Fibroblast of lung (primary cell): ENCODE data around the gene TRIP6. TPM values are rescaled to one million over a fixed set of nuclear protein-coding genes. Genes with fewer than 3 reads are reported as not detected.

Experiments used
- DNase-seq, 2 donors: peaks; one replicate each; pipeline versions ENCODE4 v3.0.0 to v3.0.0-alpha.2; 2010; ENCODE audit warnings: low read depth in 2 of 2
- H2AFZ ChIP-seq: 2 replicates; pipeline ENCODE4 v1.5.1; 2012; ENCODE audit warnings: low read length, control low read depth, inconsistent platforms
- H3K27ac ChIP-seq: 2 replicates; pipeline ENCODE4 v1.5.1; 2011; ENCODE audit warnings: low read length, control low read depth; ENCODE audit not compliant: insufficient read depth
- H3K27me3 ChIP-seq: 2 replicates; pipeline ENCODE4 v1.5.1; 2011; ENCODE audit warnings: mild to moderate bottlenecking, low read length; ENCODE audit not compliant: control insufficient read depth, insufficient read depth
- H3K36me3 ChIP-seq: 2 replicates; pipeline ENCODE4 v1.5.1; 2011; ENCODE audit warnings: low read length; ENCODE audit not compliant: control insufficient read depth, insufficient read depth
- H3K4me1 ChIP-seq: 2 replicates; pipeline ENCODE4 v1.5.1; 2011; ENCODE audit warnings: low read length; ENCODE audit not compliant: control insufficient read depth, insufficient read depth; ENCODE audit errors: extremely low read depth
- H3K4me2 ChIP-seq: 2 replicates; pipeline ENCODE4 v1.5.1; 2011; ENCODE audit warnings: low read length, control low read depth; ENCODE audit not compliant: insufficient read depth; ENCODE audit errors: extremely low read depth
- H3K4me3 ChIP-seq, 4 experiments: fragments of 200-600 bp in 1 of 4; sonication (generic) in 1 of 4; replicated peaks in 1 of 4; 2 replicates each; pipeline ENCODE4 v1.5.1; 2011 to 2016; ENCODE audit warnings: low read length in 4 of 4, low read depth in 3 of 4, mild to moderate bottlenecking in 3 of 4, control low read depth in 2 of 4, inconsistent platforms in 1 of 4, mixed read lengths in 1 of 4; ENCODE audit not compliant: insufficient read depth in 1 of 4; ENCODE audit errors: control extremely low read depth in 1 of 4
- H3K79me2 ChIP-seq: 2 replicates; pipeline ENCODE4 v1.5.1; 2012; ENCODE audit warnings: mild to moderate bottlenecking, low read length, inconsistent platforms; ENCODE audit not compliant: control insufficient read depth, insufficient read depth
- H3K9ac ChIP-seq: 2 replicates; pipeline ENCODE4 v1.5.1; 2011; ENCODE audit warnings: mild to moderate bottlenecking, low read length, control low read depth; ENCODE audit not compliant: insufficient read depth
- H3K9me3 ChIP-seq: 2 replicates; pipeline ENCODE4 v1.5.1; 2012; ENCODE audit warnings: low read depth, low read length; ENCODE audit not compliant: control insufficient read depth, insufficient read depth
- H4K20me1 ChIP-seq: 2 replicates; pipeline ENCODE4 v1.5.1; 2011; ENCODE audit warnings: low read length; ENCODE audit not compliant: control insufficient read depth, insufficient read depth; ENCODE audit errors: extremely low read depth
- CTCF ChIP-seq, 2 donors: IDR thresholded peaks in 1 of 2; conservative IDR thresholded peaks in 1 of 2; 1 replicate in 1 of 2; 2 replicates in 1 of 2; pipeline ENCODE4 v1.5.1; 2011 to 2012; ENCODE audit warnings: low read length in 2 of 2, control low read depth in 1 of 2, inconsistent platforms in 1 of 2, low read depth in 1 of 2, mild to moderate bottlenecking in 1 of 2
- EZH2 ChIP-seq: IDR thresholded peaks from 2 replicates; pipeline ENCODE4 v1.5.1; 2012; ENCODE audit warnings: low read length, control low read depth, mild to moderate bottlenecking; ENCODE audit errors: missing control alignments
- polyA plus RNA-seq, 2 donors: library from polyadenylated mRNA; depleted of rRNA in 1 of 2; stranded (reverse) in 1 of 2; unstranded in 1 of 2; fragments of >200 nt; gene quantifications; 2 replicates each; pipeline ENCODE4 v1.2.1, GENCODE V29; 2011 to 2012; ENCODE audit warnings: missing spikeins in 1 of 2
- total RNA-seq: library from RNA; depleted of rRNA; stranded (reverse); fragments of >200 nt; gene quantifications from 2 replicates; pipeline ENCODE4 v1.2.1, GENCODE V29; 2014

TRIP6 gene
- total and polyA plus RNA-seq, 2 donors (not counting 1 experiment from before 2014, with no cell fraction given): 76.2 to 96.1 TPM

- Histone ChIP-seq H3K79me2 (peaks cover 27% of the 10 kb centered on the region), H3K27me3 (no peaks in the 10 kb centered on the region), H3K4me1 (peaks cover 3% of the 10 kb centered on the region), H3K9me3 (no peaks in the 10 kb centered on the region), H3K9ac (no peak overlapping the region), H3K36me3 (peaks cover 24% of the 10 kb centered on the region), H2AFZ (no peak overlapping the region), H3K4me3 (no peak overlapping the region), H4K20me1 (no peaks in the 10 kb centered on the region), H3K27ac (no peak overlapping the region), H3K4me2 (no peak overlapping the region)
- no peak for DNase-seq
- TF ChIP-seq CTCF (conservative IDR thresholded peaks at IDR 0.05 in 1 of 2, IDR thresholded peaks at IDR 0.05 in 1 of 2; ENCODE audit: low read depth in 1 of 2, low read length in 2 of 2) (no peak), EZH2 (no peak)
These were observed 43.7 kb upstream of the TRIP6 start for GRCh38 chr7:100823534-100823933.

- Histone ChIP-seq H3K27me3 (no peaks in the 10 kb centered on the region), H3K27ac (no peak overlapping the region), H3K79me2 (peaks cover 27% of the 10 kb centered on the region), H3K4me2 (peak overlapping the region; percentile 60), H2AFZ (no peak overlapping the region), H3K36me3 (peaks cover 21% of the 10 kb centered on the region), H4K20me1 (no peaks in the 10 kb centered on the region), H3K9ac (no peak overlapping the region), H3K4me1 (peaks cover 3% of the 10 kb centered on the region), H3K4me3 (peak overlapping the region; percentile 87 to 88 (median 88)), H3K9me3 (no peaks in the 10 kb centered on the region)
- DNase-seq: no peak
- no peak for TF ChIP-seq EZH2
- no peak for TF ChIP-seq CTCF (conservative IDR thresholded peaks at IDR 0.05 in 1 of 2, IDR thresholded peaks at IDR 0.05 in 1 of 2; ENCODE audit: low read depth in 1 of 2, low read length in 2 of 2)
These were observed 42.5 kb upstream of the TRIP6 start for GRCh38 chr7:100824499-100825214.

- TF ChIP-seq CTCF (conservative IDR thresholded peaks at IDR 0.05 in 1 of 2, IDR thresholded peaks at IDR 0.05 in 1 of 2; ENCODE audit: low read depth in 1 of 2, low read length in 2 of 2) (no peak), EZH2 (no peak)
- no peaks in the 10 kb centered on the region for H4K20me1 ChIP-seq
- H2AFZ ChIP-seq: peak overlapping the region; percentile 10
- no peaks in the 10 kb centered on the region for H3K9me3 ChIP-seq
- peak overlapping the region; percentile 8 for H3K27ac ChIP-seq
- no peak for DNase-seq
- H3K4me3 ChIP-seq: peak overlapping the region; percentile 87 to 88 (median 88)
- peaks cover 27% of the 10 kb centered on the region for H3K79me2 ChIP-seq
- no peak overlapping the region for H3K9ac ChIP-seq
- no peaks in the 10 kb centered on the region for H3K27me3 ChIP-seq
- H3K4me1 ChIP-seq: peaks cover 3% of the 10 kb centered on the region
- H3K36me3 ChIP-seq: peaks cover 17% of the 10 kb centered on the region
- peak overlapping the region; percentile 60 for H3K4me2 ChIP-seq
These were observed 41.9 kb upstream of the TRIP6 start for GRCh38 chr7:100825215-100825671.
